Cardiac muscle cell (in vitro differentiated cells and primary cell): Measurements from ENCODE around the gene CRTC1. TPM values are rescaled to one million over a fixed set of nuclear protein-coding genes. Genes with fewer than 3 reads are reported as not detected.
A peak's percentile ranks its signal among the peaks of the same experiment; 100 is the strongest.

Experiments used
- DNase-seq, 2 donors: peaks; one replicate each; pipeline versions ENCODE4 v3.0.0 to v3.0.0-alpha.2; 2010 to 2017; ENCODE audit warnings: low read depth in 1 of 2, low spot score in 1 of 2
- H3K27ac ChIP-seq: fragments of 200-600 bp; sonication (generic); 2 replicates; pipeline ENCODE4 v1.5.1; 2016
- H3K27me3 ChIP-seq: fragments of 200-600 bp; sonication (generic); 2 replicates; pipeline ENCODE4 v1.6.0; 2016; ENCODE audit warnings: control low read depth
- H3K36me3 ChIP-seq: fragments of 200-600 bp; sonication (generic); 2 replicates; pipeline ENCODE4 v1.5.1; 2016; ENCODE audit warnings: control low read depth
- H3K4me1 ChIP-seq: fragments of 200-600 bp; sonication (generic); 2 replicates; pipeline ENCODE4 v1.8.1; 2017; ENCODE audit warnings: low read depth, mild to moderate bottlenecking, mixed run types
- H3K4me3 ChIP-seq: fragments of 200-600 bp; sonication (generic); 2 replicates; pipeline ENCODE4 v1.5.1; 2016; ENCODE audit warnings: mild to moderate bottlenecking
- H3K9me3 ChIP-seq: fragments of 200-600 bp; sonication (generic); 2 replicates; pipeline ENCODE4 v1.5.1; 2017; ENCODE audit warnings: low read depth, mild to moderate bottlenecking, control low read depth
- CTCF ChIP-seq: IDR thresholded peaks from 2 replicates; pipeline ENCODE4 v1.5.1; 2012; ENCODE audit warnings: low read depth, mild to moderate bottlenecking, low read length
- polyA plus RNA-seq: library from polyadenylated mRNA; unstranded; fragments of >200 nt; fragmentation: Nextera tagmentation; extraction: Ambion mirVana; gene quantifications from 2 replicates; pipeline ENCODE4 v1.2.1, GENCODE V29; 2016
- total RNA-seq: library from RNA; depleted of rRNA; stranded (reverse); fragments of >200 nt; gene quantifications from 2 replicates; pipeline ENCODE4 v1.2.3, GENCODE V29; 2016

The CRTC1 gene
- total and polyA plus RNA-seq, 2 experiments from 2014 or later: 4.0 to 13.8 TPM

- no peaks in the 10 kb centered on the region for H3K9me3 ChIP-seq
- peaks cover 6% of the 10 kb centered on the region for H3K4me1 ChIP-seq
- H3K27ac ChIP-seq: no peak overlapping the region
- no peak for DNase-seq
- no peaks in the 10 kb centered on the region for H3K27me3 ChIP-seq
- no peaks in the 10 kb centered on the region for H3K36me3 ChIP-seq
- TF ChIP-seq CTCF: no peak
- no peak overlapping the region for H3K4me3 ChIP-seq
Observed at GRCh38 chr19:18768997-18769891, 85.8 kb downstream of the CRTC1 start.

GRCh38 chr19:18769989-18770528 is 86.6 kb downstream of the CRTC1 start:
- TF ChIP-seq CTCF: no peak
- Histone ChIP-seq H3K27me3 (no peaks in the 10 kb centered on the region), H3K9me3 (no peaks in the 10 kb centered on the region), H3K4me3 (no peak overlapping the region), H3K4me1 (peaks cover 6% of the 10 kb centered on the region), H3K36me3 (no peaks in the 10 kb centered on the region), H3K27ac (no peak overlapping the region)
- DNase-seq: no peak

GRCh38 chr19:18770663-18771327 is 87.3 kb downstream of the CRTC1 start:
- Histone ChIP-seq H3K36me3 (no peaks in the 10 kb centered on the region), H3K4me3 (no peak overlapping the region), H3K9me3 (no peaks in the 10 kb centered on the region), H3K4me1 (peaks cover 6% of the 10 kb centered on the region), H3K27me3 (no peaks in the 10 kb centered on the region), H3K27ac (no peak overlapping the region)
- DNase-seq: no peak
- TF ChIP-seq CTCF: no peak

- Histone ChIP-seq H3K27me3 (no peaks in the 10 kb centered on the region), H3K9me3 (no peaks in the 10 kb centered on the region), H3K4me3 (no peak overlapping the region), H3K36me3 (no peaks in the 10 kb centered on the region), H3K4me1 (peaks cover 6% of the 10 kb centered on the region), H3K27ac (no peak overlapping the region)
- DNase-seq: peak in 1 of 2 donors; percentile 44
- peak; percentile 31 for TF ChIP-seq CTCF
Observed at GRCh38 chr19:18771328-18772242, 88.1 kb downstream of the CRTC1 start.
